BE2C (cell line): Measurements from ENCODE around the gene ZNF77.
"Not testable (repeated sequence)": the region's sequence is repeated elsewhere in the genome, so short reads cannot be mapped to it uniquely, and the experiment has no call there.

Source experiments
- DNase-seq: peaks from one replicate; pipeline ENCODE4 v3.0.0-alpha.2; 2020
- H3K27me3 ChIP-seq: fragments of 250-450 bp; sonication (Bioruptor Pico); 2 replicates; pipeline ENCODE4 v1.5.1; 2020; ENCODE audit warnings: mild to moderate bottlenecking
- H3K36me3 ChIP-seq: fragments of 250-450 bp; sonication (Bioruptor Pico); 2 replicates; pipeline ENCODE4 v1.5.1; 2020; ENCODE audit warnings: mild to moderate bottlenecking
- H3K4me1 ChIP-seq: fragments of 250-450 bp; sonication (Bioruptor Pico); 2 replicates; pipeline ENCODE4 v1.5.1; 2020
- H3K4me3 ChIP-seq: 2 replicates; pipeline ENCODE4 v1.5.1; 2011; ENCODE audit warnings: low read depth, low read length
- H3K9me3 ChIP-seq: fragments of 250-450 bp; sonication (Bioruptor Pico); 2 replicates; pipeline ENCODE4 v1.5.1; 2020
- TF ChIP-seq, protein P1 (sequence below): IDR thresholded peaks from 2 replicates; pipeline ENCODE4 v1.5.1; 2012; ENCODE audit warnings: mild to moderate bottlenecking, low read depth, low read length

ZNF77 gene

DNA sequence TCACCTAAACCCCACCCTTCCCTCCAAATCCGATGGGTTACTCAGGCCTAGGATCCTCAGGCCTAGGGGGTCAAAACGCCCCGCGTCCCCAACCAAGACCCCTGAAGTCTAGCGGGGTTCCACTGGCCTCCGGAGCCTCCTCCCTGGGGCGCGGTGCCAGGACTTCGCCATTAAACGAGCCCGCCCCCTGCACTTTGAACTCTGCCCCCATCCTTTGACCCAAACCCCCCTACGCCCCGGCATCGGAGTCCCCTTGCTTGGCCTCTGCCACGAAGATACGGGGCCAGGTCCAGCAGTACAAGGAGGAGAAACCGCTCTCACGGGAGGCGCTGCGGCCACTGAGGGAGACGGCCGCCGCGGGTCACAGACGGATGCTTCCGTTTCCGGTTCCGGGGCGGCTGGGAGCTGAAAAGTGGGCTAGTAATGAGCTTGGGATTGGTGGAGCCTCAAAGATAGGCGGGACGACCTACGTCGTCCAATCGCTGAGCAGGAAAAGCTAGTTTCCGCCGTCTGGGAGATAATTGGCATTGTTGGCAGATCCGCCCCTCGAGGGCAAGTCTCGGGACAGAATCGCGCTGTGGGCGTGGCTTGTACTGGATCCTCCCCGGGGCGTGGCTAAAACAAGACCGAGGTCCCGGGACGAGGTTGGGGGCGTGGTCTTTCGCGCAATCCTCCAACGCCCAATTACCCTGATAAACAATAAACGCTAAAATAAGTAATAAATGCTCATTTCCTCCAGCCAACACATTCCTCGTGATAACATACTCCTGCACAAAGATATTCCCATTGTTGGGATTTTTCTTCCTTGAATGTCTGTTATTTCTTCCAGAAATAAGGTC, 5.7 kb upstream of the ZNF77 start:
- Histone ChIP-seq H3K4me1 (no peaks in the 10 kb centered on the region; the same call in none of the 2 replicates), H3K4me3 (peak overlapping the region; percentile 85), H3K9me3 (no peaks in the 10 kb centered on the region), H3K36me3 (no peaks in the 10 kb centered on the region), H3K27me3 (no peaks in the 10 kb centered on the region)
- DNase-seq: peak; percentile 100
- TF ChIP-seq, protein P1, sequence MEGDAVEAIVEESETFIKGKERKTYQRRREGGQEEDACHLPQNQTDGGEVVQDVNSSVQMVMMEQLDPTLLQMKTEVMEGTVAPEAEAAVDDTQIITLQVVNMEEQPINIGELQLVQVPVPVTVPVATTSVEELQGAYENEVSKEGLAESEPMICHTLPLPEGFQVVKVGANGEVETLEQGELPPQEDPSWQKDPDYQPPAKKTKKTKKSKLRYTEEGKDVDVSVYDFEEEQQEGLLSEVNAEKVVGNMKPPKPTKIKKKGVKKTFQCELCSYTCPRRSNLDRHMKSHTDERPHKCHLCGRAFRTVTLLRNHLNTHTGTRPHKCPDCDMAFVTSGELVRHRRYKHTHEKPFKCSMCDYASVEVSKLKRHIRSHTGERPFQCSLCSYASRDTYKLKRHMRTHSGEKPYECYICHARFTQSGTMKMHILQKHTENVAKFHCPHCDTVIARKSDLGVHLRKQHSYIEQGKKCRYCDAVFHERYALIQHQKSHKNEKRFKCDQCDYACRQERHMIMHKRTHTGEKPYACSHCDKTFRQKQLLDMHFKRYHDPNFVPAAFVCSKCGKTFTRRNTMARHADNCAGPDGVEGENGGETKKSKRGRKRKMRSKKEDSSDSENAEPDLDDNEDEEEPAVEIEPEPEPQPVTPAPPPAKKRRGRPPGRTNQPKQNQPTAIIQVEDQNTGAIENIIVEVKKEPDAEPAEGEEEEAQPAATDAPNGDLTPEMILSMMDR: no peak

DNA sequence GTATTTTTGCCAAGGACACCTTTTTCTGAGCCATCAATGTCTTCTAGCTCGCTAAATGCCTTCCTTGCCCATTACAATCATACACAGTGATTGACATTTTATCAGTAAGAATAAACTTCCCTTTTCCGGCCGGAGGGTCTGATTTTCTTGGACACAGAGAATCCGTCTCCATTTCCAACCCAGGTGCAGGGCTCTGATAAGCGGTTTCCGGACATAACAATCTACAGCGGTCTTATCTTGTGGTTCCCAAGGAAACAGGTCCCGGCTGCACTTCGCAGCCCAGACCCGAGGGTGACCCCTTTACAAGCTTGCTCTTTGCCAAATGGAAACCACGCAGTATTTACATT, 5.1 kb upstream of the ZNF77 start:
- no peaks in the 10 kb centered on the region; the same call in none of the 2 replicates for H3K4me1 ChIP-seq
- peak; percentile 72 for DNase-seq
- H3K36me3 ChIP-seq: no peaks in the 10 kb centered on the region
- peak overlapping the region; percentile 85 for H3K4me3 ChIP-seq
- TF ChIP-seq, protein P1: no peak
- H3K9me3 ChIP-seq: no peaks in the 10 kb centered on the region
- H3K27me3 ChIP-seq: no peaks in the 10 kb centered on the region

DNA sequence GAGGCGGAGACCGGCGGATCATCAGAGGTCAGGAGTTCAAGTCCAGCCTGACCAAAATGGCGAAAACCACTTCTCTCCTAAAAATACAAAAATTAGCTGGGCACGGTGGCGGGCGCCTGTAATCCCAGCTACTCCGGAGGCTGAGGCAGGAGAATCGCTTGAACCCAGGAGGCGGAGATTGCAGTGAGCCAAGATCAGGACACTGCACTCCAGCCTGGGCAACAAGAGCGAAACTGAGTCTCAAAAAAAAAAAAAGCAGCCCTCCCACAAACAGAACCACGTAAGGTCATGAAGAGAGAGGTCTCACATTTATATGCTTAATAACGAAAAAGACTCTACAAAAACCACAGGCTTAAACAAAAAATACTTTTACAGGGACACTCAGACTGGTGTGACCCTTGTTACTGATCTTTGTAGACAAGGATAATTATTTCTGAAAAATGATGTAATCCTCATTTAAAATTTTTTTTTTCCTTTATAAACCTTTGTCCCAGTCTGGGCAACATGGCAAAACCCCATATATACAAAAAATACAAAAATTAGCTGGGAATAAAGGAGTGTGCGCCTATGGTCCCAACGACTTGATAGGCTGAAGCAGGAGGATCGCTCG, 909 bp upstream of the ZNF77 start:
- peak overlapping the region; percentile 84 for H3K4me3 ChIP-seq
- no peak for DNase-seq
- H3K4me1 ChIP-seq: no peaks in the 10 kb centered on the region; the same call in none of the 2 replicates
- H3K27me3 ChIP-seq: no peaks in the 10 kb centered on the region
- TF ChIP-seq, protein P1: no peak
- no peaks in the 10 kb centered on the region for H3K9me3 ChIP-seq
- H3K36me3 ChIP-seq: no peaks in the 10 kb centered on the region

DNA sequence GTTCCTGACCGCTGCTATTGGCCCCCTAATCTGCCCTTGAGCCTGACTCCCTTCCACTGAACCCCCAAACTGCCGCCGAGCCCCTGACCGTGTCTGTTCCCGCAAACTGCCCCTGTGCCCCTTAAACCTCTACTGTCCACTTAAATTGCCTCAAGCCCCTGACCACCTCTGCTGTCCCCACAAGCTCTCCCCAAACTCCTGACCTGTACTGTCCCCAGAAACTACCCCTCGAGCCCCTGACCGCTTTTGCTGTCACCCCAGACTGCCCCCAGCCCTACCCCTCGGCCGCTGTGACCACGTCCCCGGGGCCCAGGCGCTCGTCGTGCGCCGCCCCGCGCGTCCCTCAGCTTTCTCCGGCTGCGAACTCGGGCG, 382 bp downstream of the ZNF77 start:
- DNase-seq: no peak
- no peaks in the 10 kb centered on the region; the same call in 1 of the 2 replicates for H3K36me3 ChIP-seq

DNA sequence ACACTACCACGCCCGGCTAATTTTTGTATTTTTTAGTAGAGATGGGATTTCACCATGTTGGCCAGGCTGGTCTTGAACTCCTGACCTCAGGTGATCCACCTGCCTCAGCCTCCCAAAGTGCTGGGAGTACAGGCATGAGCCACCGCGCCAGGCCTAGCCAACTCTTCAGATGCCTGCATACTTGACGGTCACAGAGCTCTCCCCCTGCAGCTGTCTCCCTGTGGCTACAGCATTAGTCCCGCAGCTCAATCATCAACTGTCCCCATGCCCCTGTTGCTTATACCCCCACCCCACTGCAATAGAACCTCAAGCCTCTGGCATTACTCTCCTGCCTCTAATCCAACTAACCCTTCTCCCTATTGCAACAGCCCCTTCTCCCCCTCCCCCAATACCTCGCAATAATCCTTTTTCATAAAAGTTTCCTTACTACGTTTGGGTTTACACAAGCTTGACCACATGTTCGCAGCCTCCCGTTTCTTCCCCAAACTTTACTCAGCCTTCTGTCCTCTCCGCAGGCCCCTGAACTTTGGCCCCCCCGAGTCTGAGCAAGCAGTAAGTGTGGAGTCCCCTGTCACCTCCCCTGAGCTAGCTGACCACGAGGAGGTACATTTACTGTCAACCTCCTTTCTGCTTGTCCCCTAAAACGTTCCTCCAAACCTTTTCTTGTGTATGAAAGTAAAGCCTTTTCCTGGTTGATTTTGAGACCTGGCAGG, 1.7 kb downstream of the ZNF77 start:
- no peaks in the 10 kb centered on the region for H3K4me1 ChIP-seq
- H3K27me3 ChIP-seq: no peaks in the 10 kb centered on the region
- no peak for DNase-seq
- peaks cover 5% of the 10 kb centered on the region for H3K36me3 ChIP-seq
- TF ChIP-seq, protein P1: no peak
- no peak overlapping the region for H3K4me3 ChIP-seq
- H3K9me3 ChIP-seq: no peaks in the 10 kb centered on the region

More for the DNA sequence above, 382 bp downstream of the ZNF77 start:
- peak overlapping the region; percentile 84 for H3K4me3 ChIP-seq
- TF ChIP-seq, protein P1: no peak
- no peaks in the 10 kb centered on the region for H3K9me3 ChIP-seq
- H3K27me3 ChIP-seq: no peaks in the 10 kb centered on the region
- H3K4me1 ChIP-seq: no peaks in the 10 kb centered on the region; the same call in none of the 2 replicates

DNA sequence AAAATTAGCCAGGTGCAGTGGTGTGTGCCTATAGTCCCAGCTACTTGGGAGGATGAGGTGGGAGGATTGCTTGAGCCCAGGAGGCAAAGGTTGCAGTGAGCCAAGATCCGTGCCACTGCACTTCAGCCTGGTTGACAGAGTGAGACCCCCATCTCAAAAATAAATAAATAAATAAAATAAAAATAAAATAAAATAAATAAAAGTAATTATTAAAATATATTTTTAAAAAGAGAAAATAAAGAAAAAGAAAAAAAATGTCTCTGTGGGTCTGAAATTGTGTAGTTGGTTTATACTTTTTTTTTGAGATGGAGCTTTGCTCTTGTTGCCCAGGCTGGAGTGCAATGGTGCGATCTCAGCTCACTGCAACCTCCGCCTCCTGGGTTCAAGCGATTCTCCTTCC, 8.9 kb downstream of the ZNF77 start:
- peaks cover 48% of the 10 kb centered on the region for H3K36me3 ChIP-seq
- not testable (repeated sequence) for H3K27me3 ChIP-seq, H3K4me1 ChIP-seq, H3K9me3 ChIP-seq, DNase-seq, H3K4me3 ChIP-seq
